ENCODE measurements around the gene RAB6B. TPM values are rescaled to one million over a fixed set of nuclear protein-coding genes. Genes with fewer than 3 reads are reported as not detected.

Gene RAB6B
- total RNA-seq, 1 donor from 2014 or later: 0.91 TPM

GRCh38 chr3:133838296-133838789 is 57.3 kb downstream of the RAB6B start:
- intact Hi-C loops (cut with micrococcal nuclease): no loop called here

GRCh38 chr3:133837487-133838295 is 58.0 kb downstream of the RAB6B start:
- intact Hi-C loops (cut with micrococcal nuclease): no loop called here

- intact Hi-C loops (cut with micrococcal nuclease): no loop called here
These were observed 59.1 kb downstream of the RAB6B start for GRCh38 chr3:133836497-133837158.

GRCh38 chr3:133835961-133836360 is 59.7 kb downstream of the RAB6B start:
- intact Hi-C loops (cut with micrococcal nuclease): no loop called here

GRCh38 chr3:133835418-133835743 is 60.3 kb downstream of the RAB6B start:
- intact Hi-C loops (cut with micrococcal nuclease): no loop called here

GRCh38 chr3:133834621-133835417 is 60.9 kb downstream of the RAB6B start:
- intact Hi-C loops (cut with micrococcal nuclease): no loop called here

GRCh38 chr3:133833880-133834620 is 61.6 kb downstream of the RAB6B start:
- intact Hi-C loops (cut with micrococcal nuclease): no loop called here

GRCh38 chr3:133833267-133833666 is 62.4 kb downstream of the RAB6B start:
- intact Hi-C loops (cut with micrococcal nuclease): no loop called here

- intact Hi-C loops (cut with micrococcal nuclease): no loop called here
These were observed 62.9 kb downstream of the RAB6B start for GRCh38 chr3:133832802-133833144.

- intact Hi-C loops (cut with micrococcal nuclease): no loop called here
These were observed 63.5 kb downstream of the RAB6B start for GRCh38 chr3:133831966-133832801.

- intact Hi-C loops (cut with micrococcal nuclease): no loop called here
These were observed 65.6 kb downstream of the RAB6B start for GRCh38 chr3:133830071-133830470.

GRCh38 chr3:133829310-133829707 is 66.4 kb downstream of the RAB6B start:
- intact Hi-C loops (cut with micrococcal nuclease): no loop called here

GRCh38 chr3:133828576-133829309 is 66.9 kb downstream of the RAB6B start:
- intact Hi-C loops (cut with micrococcal nuclease): no loop called here

GRCh38 chr3:133827684-133828083 is 68.0 kb downstream of the RAB6B start:
- intact Hi-C loops (cut with micrococcal nuclease): no loop called here

GRCh38 chr3:133827136-133827535 is 68.5 kb downstream of the RAB6B start:
- intact Hi-C loops (cut with micrococcal nuclease): no loop called here

- intact Hi-C loops (cut with micrococcal nuclease): no loop called here
These were observed 69.5 kb downstream of the RAB6B start for GRCh38 chr3:133825969-133826727.

GRCh38 chr3:133824961-133825485 is 70.7 kb downstream of the RAB6B start:
- intact Hi-C loops (cut with micrococcal nuclease): no loop called here

- intact Hi-C loops (cut with micrococcal nuclease): no loop called here
These were observed 73.7 kb downstream of the RAB6B start for GRCh38 chr3:133821767-133822638.

Data from T-helper 2 cell treated with Interferon-gamma antibody and Interleukin-4, amounts not matched to agents 100 ng/mL and 5 ng/mL, for 36 hours (primary cell).